Putamen (tissue), 1 donor: ENCODE measurements around the gene SYTL2.
A peak's percentile ranks its signal among the peaks of the same experiment; 100 is the strongest.

Experiments used
- DNase-seq: peaks from one replicate; pipeline ENCODE4 v3.0.0-alpha.2; 2016; ENCODE audit warnings: low spot score

Gene SYTL2

DNA sequence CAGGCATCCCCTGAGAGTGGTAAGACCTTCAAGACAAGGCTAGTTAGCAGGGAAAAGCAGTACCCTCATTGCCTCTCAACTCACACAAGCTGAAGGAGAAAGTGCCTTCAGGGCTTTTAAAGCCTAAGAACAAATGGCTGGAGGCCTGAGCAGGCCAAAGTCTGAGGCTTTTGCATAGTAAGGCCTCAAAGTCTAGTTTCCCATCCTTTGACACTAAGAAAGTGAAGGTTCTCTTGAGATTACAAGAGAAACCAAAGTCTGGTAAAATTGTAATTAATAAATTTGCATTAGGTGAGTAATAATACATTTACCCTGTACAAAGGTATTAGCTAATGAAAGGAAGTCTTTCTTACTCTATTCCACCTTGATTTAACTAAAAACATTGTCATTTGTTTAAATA lies 78.0 kb downstream of the SYTL2 start:
- DNase-seq: no peak

DNA sequence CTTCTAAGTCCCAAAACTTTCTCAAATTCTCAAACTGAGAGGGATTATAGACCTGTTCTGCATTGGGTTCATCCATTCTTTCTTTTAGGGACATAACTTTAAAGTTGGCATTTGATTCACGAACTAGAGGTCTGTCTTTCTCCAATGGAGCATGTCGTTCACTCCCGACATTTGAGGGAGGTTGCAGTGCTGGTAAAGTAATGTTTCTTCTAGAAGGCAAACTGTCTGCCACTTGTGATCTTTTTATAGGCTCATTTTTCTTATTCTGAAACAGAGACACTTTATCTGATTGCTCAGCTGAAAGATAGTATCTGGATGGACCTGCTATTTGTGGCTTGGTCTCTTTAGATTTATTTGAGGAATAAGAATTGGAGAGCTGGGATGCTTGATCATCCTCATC lies 84.6 kb downstream of the SYTL2 start:
- no peak for DNase-seq

DNA sequence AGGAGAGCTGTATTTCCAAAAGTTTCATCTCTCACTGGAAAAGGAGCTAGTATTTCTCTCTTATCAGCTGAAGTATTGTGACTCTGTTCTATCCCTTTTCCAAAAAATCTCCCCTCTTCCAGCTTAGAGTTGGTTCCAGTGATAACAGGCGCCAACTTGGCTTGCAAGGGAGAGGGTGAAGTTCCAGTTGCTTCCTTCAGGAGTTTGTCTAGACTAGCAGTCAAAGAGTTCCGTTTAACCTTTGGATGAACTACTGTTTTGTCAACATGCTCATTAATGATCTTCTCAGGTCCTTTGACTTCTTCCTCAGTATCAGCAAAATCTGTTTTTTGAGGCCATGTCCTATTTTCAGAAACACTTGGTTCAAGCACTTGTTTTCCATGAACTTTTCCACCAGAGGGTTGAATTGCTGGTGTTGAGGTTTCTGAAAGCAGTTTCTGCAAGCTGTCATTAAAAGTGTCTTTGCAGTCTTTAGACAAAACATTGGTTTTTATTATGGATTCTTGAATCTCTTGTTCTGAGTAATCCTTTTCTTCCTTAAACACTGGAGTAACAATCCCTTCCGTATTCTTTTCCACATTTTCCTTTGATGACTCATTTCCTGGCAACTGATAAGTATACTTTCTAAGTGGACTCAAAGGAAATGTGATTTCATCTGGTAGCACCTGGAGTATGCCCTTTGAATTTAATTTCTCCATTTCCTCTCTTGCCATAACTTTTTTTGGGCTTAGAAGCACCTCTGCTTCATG lies 85.3 kb downstream of the SYTL2 start:
- DNase-seq: no peak

DNA sequence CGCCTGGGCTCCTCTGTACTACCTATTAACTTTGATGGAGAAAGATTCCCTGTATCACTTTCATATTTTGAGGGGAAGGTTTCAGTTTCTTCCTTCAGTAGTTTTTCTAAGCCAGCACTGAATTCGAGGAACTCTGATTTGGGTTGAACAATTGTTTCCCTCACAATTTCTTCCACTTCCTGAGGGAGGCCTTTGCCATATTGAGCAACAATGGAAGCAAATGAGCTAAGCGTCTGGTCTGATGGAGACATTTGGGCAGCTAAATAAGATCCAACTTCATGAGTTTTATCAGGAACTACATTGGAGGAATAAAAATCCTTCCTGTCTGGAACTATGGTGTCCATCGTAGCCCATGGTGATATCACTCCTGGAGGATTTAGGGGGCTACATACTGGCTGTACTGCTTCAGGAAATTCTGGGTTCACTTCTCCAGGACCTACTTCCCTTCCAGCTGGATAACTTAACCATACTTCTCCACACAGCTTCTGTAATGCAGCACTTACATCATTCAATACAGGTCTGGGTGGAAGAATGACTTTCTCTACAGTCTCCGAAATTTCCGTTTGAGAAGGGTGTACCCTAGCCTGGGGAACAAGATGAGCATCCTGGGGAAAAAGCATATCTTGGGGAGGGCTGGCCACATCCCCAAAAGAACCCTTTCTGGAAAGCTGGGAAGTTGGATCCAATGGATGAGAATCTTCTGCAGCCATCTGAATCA lies 86.0 kb downstream of the SYTL2 start:
- DNase-seq: no peak

DNA sequence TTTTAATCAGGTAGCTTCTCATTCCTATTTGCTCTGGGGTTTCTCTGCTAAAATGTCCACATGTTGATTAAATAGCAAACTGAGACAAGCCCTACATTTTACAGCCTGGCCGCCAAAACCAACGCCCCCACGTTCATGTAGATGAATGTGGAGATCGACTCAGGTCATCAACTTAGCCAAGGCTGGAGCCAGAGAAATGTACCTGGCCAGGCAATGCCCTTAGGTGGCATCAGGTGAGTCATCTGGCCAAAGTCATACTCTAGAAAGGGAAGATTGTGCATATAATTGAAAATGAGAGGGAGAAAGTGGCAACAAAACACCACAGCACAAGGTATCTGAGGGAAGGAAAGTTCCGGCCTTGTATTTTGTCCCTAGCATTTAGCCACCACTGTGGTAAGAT lies 87.9 kb downstream of the SYTL2 start:
- DNase-seq: no peak

DNA sequence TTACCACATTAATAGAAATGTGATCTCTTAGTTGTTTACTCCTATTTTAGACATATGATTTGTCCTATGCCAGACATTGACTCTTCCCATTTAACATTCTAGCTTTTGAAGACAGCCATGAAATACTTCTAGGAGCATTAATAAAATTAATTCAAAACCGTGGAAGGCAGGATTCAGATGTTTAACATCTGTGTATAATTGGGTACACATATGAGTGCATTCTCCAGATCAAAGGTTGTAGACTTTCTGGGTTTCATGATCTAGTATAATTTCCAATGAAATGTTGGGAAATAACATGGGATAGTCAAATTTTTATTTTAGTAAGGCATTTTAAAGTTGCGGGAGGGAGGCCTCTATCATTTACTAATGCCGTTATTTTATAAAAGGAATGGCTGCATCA lies 89.8 kb downstream of the SYTL2 start:
- no peak for DNase-seq

DNA sequence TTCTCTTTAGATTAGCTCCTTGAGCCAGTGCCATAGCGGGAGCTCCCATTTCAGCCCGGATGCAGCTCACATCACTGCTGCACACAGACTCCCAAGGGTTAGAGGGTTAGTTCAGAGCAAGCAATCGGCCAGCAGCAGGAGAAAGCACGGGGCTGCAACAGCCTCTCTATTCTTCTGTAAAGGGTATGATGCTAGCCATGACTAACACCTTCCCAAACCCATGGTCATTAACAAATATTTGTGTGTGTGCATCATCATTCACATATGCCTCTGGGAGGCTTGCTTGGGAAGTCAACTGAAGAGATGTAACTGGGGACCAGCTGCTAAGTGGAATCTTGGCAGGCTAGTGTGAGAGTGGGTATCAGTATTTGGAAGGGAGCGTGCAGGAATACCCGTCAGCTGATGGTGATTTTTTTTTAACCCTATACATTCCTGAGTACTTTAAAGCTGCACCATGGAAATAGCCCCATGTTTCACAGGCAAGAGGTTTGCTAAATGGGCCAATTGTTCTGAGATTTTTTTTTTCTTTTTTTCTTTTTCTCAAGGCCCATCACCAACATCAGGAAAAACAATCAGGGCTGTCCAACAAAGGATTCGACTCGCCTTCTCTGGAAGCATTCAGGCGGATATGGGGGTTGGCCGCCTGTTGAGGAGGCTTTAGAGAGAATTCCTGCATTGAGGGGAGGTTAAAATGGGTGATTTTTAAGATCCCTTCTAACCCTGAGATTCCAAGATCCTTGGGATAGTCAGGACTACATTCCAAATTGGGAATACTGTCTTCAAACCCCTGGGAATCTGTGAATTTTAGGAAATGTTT lies 91.7 kb downstream of the SYTL2 start:
- DNase-seq: peak; percentile 62

DNA sequence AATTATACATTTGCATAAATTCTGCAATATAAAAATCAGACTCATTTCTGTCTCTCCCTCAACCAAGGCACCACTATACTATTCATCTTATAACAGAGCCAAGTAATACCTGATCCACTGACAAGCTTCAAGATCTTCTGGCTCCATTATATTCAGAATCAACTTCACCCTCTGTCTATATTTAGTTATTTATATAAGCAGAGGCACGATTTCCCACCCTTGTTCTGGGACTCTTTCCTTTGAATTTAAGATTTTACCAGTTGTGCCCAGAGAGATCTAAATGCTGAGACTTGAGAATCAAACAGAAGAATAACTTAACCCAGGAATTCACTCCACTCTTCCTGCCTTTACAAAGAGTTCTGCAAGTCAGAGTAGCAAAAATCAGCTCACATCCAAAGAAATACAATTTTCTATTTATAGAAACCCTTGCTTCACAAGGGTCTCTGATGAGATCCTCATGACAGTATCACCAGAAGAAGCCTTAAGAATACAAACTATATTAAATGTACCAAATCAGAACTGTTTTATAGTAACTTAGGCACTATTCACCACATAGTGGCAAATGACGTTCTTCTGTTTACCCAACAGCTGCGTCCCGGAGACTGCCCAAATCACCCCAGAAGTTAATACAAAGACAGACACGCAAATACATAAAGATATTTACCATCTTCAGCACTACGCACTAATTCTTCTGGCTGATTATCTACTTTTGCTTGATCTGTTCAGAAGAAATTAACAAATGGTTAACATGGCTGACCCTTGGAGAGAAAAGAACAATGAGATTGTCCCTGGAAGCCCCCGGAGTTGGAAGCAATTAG lies 92.6 kb downstream of the SYTL2 start:
- DNase-seq: peak; percentile 13

DNA sequence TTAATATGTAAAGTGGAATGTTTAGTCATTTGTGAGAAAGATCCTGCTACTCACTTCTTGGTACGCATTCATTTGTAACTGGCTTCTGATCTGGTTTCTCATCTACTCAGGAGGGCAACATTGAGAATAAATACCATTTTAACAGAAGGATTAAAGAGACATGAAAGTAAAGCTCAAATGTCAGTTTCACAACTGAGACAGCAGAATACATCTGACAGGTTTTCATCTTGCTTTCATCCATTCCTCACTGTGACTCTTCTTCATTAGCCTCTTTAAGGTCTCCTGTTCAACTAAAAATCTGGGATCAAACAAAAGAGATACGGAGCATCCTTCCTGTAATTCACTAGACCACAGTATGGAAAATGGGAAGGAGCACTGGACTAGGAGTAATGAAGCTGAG lies 93.5 kb downstream of the SYTL2 start:
- no peak for DNase-seq

DNA sequence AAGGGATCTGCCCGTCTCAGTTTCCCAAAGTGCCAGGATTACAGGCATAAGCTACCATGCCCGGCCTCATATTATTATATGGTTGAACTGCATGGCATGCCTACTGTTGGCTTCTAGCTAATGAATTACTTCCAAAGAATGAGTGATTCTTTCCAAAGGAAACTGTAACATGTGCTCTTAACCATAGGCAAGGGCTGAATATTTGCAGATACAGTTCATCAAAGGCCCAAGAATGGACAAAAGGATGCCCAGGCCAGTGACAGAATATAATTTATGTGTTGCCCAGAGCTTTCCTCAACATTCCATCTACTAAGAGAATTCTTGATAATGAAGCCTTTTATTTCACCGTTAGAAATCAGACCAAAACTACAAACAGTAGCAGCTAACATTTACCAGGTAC lies 98.0 kb downstream of the SYTL2 start:
- DNase-seq: no peak

DNA sequence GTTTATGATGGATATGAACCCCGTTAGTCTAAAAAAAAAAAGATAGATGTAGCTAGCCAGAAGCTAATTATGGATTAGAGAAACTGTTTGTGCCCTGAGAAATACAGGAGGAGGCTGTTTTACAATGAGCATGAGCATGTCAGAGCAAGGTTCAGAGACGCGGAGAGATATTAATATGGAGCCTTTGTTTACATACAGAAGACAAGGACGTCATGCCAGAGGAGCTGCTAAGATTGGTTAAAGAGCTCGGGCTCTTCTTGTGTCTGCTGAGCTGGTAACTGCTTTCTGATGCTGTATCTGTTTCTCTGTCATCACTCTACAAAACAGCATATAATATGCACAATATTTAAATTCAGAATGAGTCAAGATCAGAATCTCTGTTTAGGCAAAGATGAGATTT lies 100.0 kb downstream of the SYTL2 start:
- no peak for DNase-seq

DNA sequence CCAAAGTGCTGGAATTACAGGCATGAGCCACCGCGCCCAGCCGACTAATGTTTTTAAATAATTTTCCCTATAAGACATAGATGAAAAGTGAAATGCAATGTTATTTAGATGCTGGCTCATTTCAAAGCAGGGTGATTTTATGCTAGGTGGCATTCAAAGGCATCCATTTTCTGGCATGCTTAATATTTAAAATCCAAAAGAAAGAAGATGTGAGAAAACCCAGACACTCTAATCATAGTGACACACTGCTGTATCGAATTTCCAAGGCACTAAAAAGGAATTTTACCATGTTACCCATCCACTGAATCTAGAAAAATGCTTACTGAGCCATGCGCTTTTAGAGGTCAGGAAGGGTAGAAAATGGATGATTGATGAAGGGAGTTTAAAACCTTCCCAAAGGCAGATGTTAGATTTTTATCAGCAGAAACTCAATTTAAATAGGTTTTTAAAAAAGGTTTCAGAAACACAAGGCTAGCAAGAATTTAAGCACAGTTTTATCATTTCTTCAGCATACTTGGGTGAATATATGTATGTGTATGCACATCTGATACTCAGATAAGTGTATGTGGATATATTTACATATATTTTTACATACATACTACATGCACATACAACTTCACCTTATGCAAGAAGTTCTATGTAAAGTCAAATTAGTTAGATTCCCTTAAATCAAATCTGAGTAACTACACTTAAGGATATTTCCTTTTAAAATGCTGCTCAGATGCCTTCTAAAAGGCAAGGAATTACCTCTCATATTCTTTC lies 100.8 kb downstream of the SYTL2 start:
- DNase-seq: no peak

DNA sequence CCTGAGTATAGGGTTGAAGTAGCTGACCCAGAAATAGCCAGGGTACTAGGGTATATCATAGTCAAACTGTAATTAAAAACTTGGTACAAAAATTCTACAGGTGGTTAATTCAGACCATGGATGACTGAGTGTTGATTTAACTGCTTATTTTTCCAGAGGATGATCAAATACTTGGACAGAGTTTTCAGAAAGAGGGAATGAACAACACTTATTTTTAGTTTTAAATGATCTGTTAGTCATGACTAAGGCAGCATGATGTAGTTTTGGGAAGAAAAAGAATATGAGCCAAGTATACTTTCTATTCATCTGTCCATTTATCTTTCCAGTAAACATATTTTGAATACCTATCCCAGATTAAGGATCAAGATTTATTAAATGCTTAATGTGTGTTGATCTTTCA lies 105.1 kb downstream of the SYTL2 start:
- DNase-seq: no peak

DNA sequence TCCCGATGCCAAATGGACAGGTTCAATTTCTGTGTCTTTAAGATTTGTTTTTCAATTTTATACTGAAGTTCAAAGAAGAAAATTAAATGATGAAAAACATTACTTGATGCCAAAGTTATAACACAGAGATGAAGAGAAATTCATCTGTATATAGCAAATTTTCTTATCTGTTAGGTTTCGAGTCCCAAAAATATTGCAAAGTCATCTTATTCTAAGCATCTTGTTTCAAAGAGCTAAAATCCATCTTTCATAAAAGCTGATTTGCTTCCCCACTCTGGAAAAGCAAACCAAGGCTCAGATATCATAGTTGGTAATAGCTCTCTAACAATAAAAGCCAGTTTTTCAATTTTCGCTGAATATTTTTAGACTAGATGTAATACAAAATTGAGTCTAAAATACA lies 106.0 kb downstream of the SYTL2 start:
- DNase-seq: no peak

DNA sequence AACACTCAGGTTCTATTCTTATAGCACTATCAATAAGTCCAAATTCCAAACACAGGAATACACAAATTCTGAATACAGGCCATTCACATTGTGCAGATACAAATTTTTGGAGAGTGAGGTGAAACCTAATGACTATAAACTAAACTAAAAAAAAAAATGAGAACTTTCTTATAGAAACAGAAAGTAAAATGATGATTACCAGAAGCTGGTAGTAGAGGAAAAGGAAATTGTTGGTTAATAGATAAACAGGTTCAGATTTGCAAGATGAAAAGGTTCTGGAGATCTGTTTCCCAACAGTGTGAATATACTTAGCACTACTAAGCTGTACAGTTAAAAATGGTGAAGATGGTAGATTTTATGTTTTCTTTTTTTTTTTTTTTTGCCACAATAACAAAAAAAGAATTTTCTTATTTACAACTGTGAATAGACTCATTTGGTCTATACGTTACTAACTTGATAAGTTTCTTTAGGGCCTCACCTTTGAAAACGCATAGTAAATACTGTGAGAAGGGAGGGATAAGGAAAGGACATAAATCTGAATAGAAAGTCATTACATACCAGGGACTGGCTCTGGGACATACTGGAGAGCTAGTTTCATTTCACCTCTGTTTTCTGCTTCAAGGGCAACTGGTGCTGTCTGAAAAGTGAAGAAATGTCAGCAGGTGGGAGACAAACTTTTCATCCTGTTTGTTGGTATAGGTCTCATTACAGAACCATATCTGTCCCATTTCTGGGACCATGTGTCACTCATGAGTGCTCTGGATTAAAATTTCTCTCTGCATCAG lies 110.8 kb downstream of the SYTL2 start:
- no peak for DNase-seq

DNA sequence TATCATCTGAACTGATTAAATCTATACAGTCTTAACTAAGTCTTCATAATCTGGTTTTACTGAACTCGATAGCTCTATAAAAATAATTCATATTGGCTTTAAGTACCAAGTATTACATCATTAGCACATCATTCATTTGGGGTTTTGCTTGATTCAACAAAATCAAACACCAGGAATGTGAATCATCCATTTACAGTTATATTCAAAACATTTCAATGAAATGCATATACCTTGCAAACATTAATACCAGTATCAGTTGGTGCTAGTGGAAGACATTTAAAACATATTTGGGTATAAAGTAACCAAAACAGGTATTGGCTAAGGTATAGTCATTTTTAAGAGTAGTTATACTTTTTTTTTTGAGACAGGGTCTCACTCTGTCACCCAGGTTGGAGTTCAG lies 112.7 kb downstream of the SYTL2 start:
- no peak for DNase-seq

DNA sequence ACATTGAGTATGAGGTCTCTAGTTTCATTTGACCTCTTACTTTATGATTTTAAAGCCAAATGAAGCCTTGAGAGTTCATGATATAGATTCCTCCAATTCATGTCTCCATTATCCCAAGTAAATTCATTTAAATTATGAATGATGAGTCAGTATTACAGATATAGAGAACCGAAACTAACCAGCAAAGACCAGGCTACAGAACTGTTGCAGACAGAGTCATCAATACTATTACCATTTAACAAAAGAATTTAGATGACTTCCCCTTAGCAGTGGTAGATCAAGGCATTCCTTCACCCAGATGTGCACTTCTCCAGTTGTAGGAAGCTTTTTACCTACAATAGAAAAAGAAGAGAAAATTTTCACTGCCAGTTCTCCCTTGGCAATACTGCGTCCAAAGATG lies 113.2 kb downstream of the SYTL2 start:
- no peak for DNase-seq

DNA sequence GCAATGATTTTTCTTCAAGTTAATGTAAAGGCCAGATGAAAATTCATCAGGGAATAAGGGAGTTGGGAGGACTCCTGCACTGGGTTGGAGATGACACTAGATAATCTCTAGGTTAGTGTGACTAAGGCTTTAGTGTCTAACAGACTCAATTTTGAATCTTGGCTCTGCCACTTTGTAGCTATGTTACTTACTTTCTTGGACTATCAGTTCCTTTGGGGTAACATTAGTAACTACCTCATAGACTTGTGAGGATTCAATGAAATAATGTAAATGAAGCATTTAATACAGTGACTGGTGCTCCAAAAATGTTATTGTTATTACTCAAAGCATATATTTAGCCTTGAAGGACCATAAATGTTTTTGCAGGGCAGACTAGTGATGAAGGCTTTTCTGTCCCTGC lies 115.4 kb downstream of the SYTL2 start:
- DNase-seq: no peak

DNA sequence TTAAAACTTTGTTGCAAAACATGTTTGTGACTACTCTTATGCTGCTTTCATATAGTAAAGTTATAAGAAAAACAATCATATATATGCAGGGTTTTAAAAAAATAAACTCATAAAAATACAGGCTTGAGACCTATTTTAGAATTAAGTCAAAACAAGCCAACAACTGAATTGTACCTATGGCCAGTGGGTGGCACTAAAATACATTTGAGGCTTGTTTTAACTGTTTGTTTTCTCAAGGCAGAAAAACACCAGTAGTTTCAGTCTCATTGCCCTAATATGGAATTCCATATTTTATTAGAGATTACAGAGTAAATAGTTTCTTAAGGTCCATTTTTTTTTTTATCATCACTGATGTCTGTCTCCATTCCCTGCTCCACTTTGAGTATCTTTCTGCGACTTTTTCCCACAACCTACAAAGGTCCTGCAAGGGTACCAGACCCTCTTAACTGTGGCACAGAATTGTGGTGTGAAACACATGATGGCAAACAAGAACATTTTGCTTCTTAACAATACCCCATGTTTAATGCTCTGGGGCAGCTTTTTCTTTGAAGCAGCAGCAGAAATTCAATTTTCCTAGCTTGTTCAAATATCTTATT lies 116.5 kb downstream of the SYTL2 start:
- no peak for DNase-seq

DNA sequence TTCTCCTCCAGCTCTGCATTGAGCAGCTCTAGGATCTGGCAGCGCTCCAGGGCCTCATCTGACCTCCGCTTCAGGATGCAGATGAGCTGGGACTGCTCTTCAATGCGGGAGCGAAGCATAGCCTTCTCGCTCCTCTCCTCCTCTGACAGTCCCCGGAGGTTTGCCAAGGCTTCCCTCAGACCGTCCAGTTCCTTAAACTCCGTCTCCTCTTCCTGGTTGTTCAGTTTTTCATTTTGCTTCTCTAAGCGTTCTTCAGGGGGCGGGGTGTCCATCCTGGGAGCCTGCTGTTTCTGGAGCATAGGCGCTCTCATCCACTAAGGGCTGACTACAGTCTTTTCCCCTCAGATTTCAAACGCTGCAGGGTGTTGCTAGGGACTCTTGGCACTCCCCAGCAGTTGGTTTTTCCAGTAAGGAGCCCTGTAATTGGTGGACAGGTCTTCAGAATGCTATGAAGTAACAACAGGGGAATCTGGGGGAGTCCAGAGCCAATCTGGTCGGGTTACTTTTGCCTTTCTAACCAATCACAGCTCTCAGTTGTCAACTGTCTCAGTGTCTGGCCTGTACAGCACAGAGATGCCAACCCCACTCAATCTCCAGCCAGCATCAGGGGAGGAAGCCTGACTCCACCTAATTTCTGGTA lies 125.0 kb downstream of the SYTL2 start, which contains the start of gene CCDC89:
TSS of gene CCDC89 (minus strand) at position 376 of the 640 bp plus-strand sequence. CDS start at position 311, 65 bp downstream.
- peak; percentile 87 for DNase-seq
